Stimulated activated CD8-positive, alpha-beta memory T cell treated with anti-CD3 and anti-CD28 coated beads, Interleukin-4, amount 100 ng/mL, for 48 hours (primary cell): ENCODE measurements around the gene CEACAM20.
"Not testable (repeated sequence)": the region's sequence is repeated elsewhere in the genome, so short reads cannot be mapped to it uniquely, and the experiment has no call there.

Source experiments
- DNase-seq: peaks from one replicate; pipeline ENCODE4 v3.0.0-alpha.2; 2020

Gene CEACAM20

DNA sequence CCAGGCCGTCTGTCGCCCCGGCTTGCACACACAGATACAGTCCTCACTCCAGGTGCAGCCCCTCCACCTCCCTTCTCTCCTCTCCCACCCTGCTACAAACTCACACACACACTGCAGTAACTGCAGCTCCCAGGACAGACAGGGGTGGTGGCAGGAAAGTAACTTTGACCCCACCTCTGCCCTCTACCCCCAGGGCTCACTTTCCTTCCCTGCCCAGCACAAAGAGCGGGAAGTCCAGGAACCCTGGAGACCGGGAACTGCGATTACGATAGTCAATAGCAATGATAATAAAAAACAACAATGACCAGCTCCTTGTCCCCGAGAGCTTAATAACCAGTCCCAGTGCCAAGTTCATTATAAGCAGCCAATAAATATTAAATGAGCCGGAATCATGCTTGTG lies at the start of gene CEACAM20:
CEACAM20 (minus strand) TSS at position 140 of the 400 bp plus-strand sequence. CDS start 166 bp downstream, outside the sequence.
- DNase-seq: no peak

GRCh38 chr19:44577566-44577874 lies 48.0 kb upstream of the CEACAM20 start:
- no peak for DNase-seq

DNA sequence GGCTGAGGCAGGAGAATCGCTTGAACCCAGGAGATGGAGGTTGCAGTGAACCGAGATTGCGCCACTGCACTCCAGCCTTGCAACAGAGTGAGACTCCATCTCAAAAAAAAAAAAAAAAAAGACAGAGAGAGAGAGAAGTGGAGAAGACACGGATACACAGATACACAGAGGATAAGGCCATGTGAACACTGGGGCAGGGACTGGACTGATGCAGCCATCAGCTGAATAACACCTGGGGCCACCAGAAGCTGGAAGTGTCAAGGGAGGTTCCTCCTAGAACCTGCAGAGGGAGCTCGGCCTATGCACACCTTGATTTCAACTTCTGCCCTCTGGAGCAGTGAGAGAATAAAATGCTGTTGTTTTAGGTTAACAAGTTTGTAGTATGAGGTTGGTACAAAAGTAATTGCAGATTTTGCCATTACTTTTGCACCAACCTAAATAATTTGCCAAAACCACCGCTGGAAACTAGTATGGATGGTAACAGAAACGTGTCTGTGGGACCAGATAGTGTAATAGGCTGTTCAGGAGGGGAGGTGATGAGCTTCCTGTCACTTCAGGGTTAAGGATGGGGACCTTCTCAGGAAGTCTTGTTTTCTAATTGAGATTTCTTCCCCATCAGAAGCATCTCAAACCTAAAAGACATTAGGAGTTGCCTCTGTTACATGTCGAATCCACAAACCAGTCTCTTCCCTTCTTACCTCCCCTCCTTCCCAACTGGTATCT lies 47.5 kb upstream of the CEACAM20 start:
- DNase-seq: peak; percentile 38

DNA sequence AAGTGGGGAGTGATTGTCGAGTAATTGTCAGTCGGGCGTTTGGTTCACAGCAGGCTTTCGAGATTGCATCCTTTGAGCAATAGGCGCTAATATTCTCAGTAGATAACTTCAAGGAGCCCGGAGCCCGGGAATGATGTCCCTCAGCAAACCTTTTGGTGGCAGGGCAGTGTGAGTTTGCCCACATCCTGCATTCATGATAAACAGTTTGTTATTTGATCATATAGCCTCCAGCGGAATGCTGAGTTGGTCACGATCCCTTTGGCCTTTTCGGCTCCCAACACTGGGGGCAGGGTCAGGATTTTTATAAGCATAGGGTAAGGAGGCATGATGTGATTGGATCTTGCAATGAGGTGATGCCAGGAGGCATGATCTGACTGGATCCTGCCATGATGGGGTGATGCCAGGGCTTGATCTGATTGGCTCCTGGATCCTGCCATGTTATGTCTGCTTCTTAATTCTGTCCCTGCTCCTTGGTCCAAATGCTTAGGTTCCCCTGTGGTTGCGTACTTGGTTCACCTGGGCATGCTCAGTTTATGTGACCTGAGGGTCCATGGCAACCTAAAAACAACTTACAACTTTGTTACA lies 45.7 kb upstream of the CEACAM20 start:
- no peak for DNase-seq

DNA sequence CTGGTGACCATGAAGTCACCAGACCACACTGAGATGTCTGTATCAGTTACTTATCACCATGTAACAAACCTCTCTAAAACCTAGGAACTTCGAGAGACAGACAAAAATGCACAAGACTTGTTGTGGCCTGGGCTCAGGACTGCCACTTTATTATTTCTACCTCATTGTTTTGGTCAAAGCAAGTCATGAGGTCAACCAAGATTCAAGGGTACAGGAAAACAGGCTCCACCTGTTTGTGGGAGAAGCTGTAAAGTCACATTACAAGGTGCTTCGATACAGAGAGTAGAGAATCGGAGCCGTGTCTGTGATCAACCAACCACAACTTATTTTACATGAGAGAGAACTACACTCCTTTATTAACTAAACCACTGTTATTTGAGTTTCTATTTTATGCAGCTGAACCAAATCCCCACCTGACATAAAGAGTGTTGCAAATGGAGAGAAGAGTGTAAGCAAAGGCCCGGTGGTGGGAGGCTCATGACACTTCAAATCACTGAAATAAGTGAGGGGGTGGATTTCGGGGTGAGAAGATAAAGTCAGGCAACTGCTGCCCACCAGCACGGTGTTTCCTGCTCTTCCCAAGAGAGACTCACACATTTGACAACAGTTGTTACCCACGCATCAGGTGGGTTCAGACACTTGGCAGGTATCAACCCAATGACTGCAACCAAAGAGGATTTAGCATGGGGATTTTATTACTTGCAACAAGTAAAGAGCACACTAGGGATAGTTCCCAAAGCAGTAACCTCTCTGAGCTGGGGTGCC lies 44.9 kb upstream of the CEACAM20 start:
- DNase-seq: no peak

GRCh38 chr19:44573627-44574026 lies 44.2 kb upstream of the CEACAM20 start:
- DNase-seq: no peak

DNA sequence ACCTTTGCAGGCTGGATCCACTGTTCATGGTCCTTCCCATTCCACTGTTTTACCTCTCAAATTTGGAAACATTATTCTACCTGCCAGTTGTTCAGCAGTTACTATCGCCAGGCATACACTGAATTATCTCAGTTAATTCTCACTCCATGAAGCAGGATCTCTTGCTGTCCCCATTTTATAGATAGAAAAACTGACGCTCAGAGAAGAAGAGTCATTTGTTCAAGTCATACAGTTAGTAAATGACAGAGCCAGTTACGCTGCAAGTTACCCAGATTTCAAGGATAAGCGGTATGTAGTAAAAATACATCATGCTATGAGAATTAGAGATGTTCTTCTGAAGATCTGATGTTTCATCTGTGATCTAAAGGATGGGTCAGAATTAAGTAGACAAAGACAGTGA lies 43.7 kb upstream of the CEACAM20 start:
- DNase-seq: no peak

- no peak for DNase-seq
Measured at GRCh38 chr19:44572581-44572900, 43.1 kb upstream of the CEACAM20 start.

GRCh38 chr19:44571830-44572580 lies 42.5 kb upstream of the CEACAM20 start:
- DNase-seq: no peak

GRCh38 chr19:44570984-44571684 lies 41.7 kb upstream of the CEACAM20 start:
- peak; percentile 70 for DNase-seq

DNA sequence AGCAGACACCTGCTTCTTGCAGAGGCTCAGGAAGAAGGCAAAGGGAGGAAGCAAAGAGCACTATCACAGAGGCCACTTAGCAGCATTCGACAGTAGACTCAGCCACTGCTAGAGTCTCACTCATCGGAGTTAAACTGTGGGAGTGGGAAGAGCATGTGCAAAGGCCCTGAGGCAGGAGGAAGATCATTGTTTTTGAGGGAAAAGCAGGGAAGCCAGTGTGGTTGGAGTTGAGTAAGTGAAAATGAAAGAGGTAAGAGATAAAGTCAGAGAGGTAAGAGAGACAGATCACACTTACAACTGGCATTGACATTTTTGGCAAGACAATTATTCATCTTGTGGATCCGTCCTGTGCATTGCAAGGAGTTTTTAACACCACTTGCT lies 41.1 kb upstream of the CEACAM20 start:
- DNase-seq: no peak

- DNase-seq: no peak
Measured at GRCh38 chr19:44567745-44568144, 38.3 kb upstream of the CEACAM20 start.

GRCh38 chr19:44566984-44567383 lies 37.5 kb upstream of the CEACAM20 start:
- no peak for DNase-seq

- not testable (repeated sequence) for DNase-seq
Measured at GRCh38 chr19:44563086-44563655, 33.7 kb upstream of the CEACAM20 start.

DNA sequence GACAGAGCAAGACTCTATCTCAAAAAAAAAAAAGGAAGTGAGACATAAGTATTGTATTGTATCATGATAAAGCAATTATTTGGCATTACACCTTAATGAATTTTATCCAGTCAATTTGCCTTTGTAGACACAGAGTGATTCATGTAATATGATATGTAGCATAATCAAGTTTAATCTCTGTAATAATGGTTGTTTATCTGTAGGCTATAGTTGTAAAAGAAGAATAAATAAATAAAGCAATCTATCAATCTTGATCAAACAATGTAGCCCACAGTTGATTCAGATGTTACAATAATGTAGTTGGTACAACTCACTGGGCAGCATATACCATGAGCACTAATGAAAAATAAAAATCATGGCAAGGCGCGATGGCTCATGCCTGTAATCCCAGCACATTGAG lies 28.5 kb upstream of the CEACAM20 start:
- DNase-seq: no peak

DNA sequence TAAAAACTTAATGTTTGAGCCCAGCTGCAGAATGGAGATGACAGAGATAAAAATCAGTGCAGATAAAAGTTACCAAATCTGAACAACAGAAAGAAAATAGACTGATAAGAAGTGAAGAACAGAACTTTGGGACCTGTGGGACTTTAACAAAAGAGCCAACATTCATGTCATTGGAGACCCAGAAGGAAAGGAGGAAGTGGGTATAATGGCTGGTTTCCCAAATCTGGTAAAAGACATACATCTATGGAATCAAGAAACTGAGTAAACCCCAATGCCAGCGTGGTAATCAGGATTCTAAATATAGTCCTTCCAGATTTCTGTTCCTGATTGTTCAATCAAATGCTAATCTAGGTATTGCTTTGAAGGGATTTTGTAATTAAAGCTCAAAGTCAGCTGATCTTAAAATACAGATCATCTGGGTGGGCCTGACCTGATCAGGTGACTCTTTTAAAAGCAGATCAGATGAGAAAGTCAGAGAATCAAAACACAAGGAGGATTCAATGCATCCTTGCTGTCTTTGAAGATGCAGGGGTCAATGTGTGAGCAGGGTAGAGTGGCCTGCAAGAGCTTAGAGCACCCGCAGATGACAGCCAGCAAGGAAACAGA lies 25.3 kb upstream of the CEACAM20 start:
- DNase-seq: no peak

DNA sequence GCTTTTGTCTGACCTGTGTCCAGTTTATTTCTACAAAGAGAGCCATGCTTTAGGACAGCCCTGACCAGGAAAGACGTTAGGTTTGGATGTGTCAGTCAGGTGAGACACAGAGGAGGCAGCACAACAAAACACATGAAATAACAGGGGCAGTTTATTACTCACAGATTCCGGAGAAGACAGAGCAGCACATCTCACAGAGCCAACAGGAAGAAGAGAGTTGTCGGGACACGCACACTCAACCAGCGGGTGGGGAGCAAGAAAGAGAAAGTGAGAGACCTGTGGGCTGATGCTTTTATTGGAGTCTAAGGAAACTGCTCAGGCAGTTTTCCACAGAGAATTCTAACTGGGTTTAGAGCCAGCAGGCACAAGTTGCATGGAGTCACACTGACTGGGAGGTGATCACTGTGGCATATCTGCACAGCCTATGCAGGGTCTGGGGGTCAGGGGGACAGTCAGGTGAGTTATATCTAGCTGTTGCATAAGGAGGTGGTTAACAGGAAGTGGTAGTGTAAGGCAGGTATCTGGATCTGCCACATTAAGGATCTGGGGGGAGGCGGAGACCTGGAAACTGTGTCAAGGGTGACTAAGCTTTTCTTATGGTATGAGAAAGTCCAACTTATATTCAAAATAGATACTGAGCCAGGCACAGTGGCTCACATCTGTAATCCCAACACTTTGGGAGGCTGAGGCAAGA lies 24.1 kb upstream of the CEACAM20 start:
- DNase-seq: no peak

- DNase-seq: peak; percentile 77
Measured at GRCh38 chr19:44552324-44552723, 22.8 kb upstream of the CEACAM20 start.

DNA sequence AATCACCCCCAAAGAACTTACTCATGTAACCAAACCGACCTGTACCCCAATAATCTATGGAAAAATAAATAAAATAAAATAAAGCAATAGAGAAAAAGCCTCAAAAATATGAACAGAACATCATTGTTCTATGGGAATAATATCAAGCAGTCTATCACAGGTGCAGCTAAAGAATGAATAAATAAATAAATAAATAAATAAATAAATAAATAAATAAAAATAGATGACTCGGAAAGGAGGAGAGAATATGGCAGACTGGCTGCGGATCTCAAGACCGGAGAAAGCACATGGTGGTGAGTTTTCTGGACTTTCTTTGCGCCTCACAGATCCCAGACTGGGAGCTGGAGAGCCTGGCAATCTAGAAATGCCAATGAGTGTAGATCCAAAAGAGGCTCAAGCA lies 22.4 kb upstream of the CEACAM20 start:
- no peak for DNase-seq

GRCh38 chr19:44550976-44551375 lies 21.5 kb upstream of the CEACAM20 start:
- not testable (repeated sequence) for DNase-seq

DNA sequence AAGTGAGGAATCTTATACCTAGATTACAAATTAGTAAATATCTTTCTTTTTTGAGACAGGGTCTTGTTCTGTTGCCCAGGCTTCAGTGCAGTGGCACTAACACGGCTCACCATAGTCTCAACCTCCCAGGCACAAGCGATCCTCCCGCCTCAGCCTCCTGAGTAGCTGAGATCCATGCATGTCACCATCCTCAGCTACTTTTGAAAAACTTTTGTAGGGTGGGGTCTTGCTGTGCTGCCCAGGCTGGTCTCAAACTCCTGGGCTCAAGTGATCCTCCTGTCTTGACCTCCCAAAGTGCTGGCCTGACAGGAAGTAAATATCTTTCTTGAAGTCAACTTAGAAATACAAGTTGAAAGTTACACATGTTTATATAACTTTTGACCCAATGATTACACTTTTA lies 20.0 kb upstream of the CEACAM20 start:
- no peak for DNase-seq

- DNase-seq: no peak
Measured at GRCh38 chr19:44548736-44549135, 19.3 kb upstream of the CEACAM20 start.
